Loucy (cell line): ENCODE data around the gene PIGQ.

Experiments used
- H2AFZ ChIP-seq: fragments of 200-600 bp; sonication (generic); 2 replicates; pipeline ENCODE4 v1.6.0; 2016; ENCODE audit warnings: antibody characterized with exemption, mild to moderate bottlenecking, low read length, moderate library complexity
- H3F3A ChIP-seq: fragments of 200-600 bp; 2 replicates; pipeline ENCODE4 v1.6.0; 2016; ENCODE audit warnings: antibody characterized with exemption, low read depth, mild to moderate bottlenecking
- H3K27me3 ChIP-seq: fragments of 200-600 bp; sonication (generic); 2 replicates; pipeline ENCODE4 v1.6.1; 2014; ENCODE audit warnings: low read length, mild to moderate bottlenecking; ENCODE audit not compliant: insufficient read depth, poor library complexity, severe bottlenecking
- H3K36me3 ChIP-seq: fragments of 200-600 bp; sonication (generic); 2 replicates; pipeline ENCODE4 v1.6.1; 2016; ENCODE audit warnings: low read length; ENCODE audit not compliant: insufficient read depth
- H3K4me1 ChIP-seq: fragments of 200-600 bp; sonication (generic); 2 replicates; pipeline ENCODE4 v1.5.1; 2014; ENCODE audit warnings: low read length, mild to moderate bottlenecking; ENCODE audit not compliant: insufficient read depth, poor library complexity, severe bottlenecking
- H3K4me2 ChIP-seq: fragments of 200-600 bp; sonication (generic); 2 replicates; pipeline ENCODE4 v1.6.0; 2014; ENCODE audit warnings: antibody characterized with exemption, low read length, low read depth, mild to moderate bottlenecking; ENCODE audit not compliant: poor library complexity, severe bottlenecking
- H3K4me3 ChIP-seq: fragments of 200-600 bp; sonication (generic); 2 replicates; pipeline ENCODE4 v1.5.1; 2014; ENCODE audit warnings: low read length, mild to moderate bottlenecking, mixed read lengths; ENCODE audit not compliant: poor library complexity, severe bottlenecking
- H3K79me2 ChIP-seq: fragments of 200-600 bp; sonication (generic); 2 replicates; pipeline ENCODE4 v1.6.1; 2014; ENCODE audit warnings: low read length; ENCODE audit not compliant: insufficient read depth
- H3K9ac ChIP-seq: fragments of 200-600 bp; sonication (generic); 2 replicates; pipeline ENCODE4 v1.6.0; 2014; ENCODE audit warnings: mild to moderate bottlenecking, low read depth, low read length, moderate library complexity; ENCODE audit not compliant: poor library complexity, severe bottlenecking
- H3K9me2 ChIP-seq: fragments of 200-600 bp; sonication (generic); replicated peaks from 2 replicates; pipeline ENCODE4 v1.6.1; 2016; ENCODE audit warnings: low read depth, low read length, mixed read lengths
- H3K9me3 ChIP-seq: fragments of 200-600 bp; sonication (generic); 2 replicates; pipeline ENCODE4 v1.6.1; 2014; ENCODE audit warnings: mild to moderate bottlenecking, antibody characterized with exemption, low read length, low read depth; ENCODE audit not compliant: insufficient read depth
- H4K20me1 ChIP-seq: fragments of 200-600 bp; sonication (generic); 2 replicates; pipeline ENCODE4 v1.6.0; 2014; ENCODE audit warnings: antibody characterized with exemption, low read length, mild to moderate bottlenecking; ENCODE audit not compliant: insufficient read depth, poor library complexity, severe bottlenecking
- EZH2phosphoT487 ChIP-seq: fragments of 200-600 bp; IDR thresholded peaks from 2 replicates; pipeline ENCODE4 v1.6.1; 2018; ENCODE audit warnings: antibody characterized with exemption, mild to moderate bottlenecking, moderate library complexity, borderline replicate concordance
- TF ChIP-seq, protein P1 (sequence below): fragments of 200-600 bp; sonication (generic); conservative IDR thresholded peaks from 2 replicates; pipeline ENCODE4 v1.5.1; 2014; ENCODE audit warnings: mild to moderate bottlenecking, antibody characterized with exemption, low read length

Gene PIGQ

DNA sequence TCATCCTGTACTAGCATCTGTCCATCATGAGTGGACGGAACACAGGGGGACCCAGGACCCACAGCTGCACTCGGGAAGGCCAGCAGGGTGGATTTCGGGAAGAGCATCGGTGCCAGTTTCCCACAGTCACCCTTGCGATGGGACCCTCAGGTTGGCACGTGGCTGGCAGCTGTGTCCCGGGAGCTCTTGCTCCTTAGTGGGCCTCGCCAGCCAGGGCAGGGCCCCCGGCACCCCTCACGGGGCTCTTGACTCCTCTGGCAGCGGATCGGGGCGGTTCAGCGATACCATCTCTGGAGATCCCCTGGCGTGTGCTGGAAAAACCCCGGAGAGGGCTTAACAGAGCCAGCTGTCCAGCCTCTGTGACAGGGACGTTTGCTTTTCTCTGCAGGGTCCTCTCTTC lies 33.0 kb upstream of the PIGQ start:
- Histone ChIP-seq H3K36me3 (no peaks in the 10 kb centered on the region), H3F3A (no peaks in the 10 kb centered on the region), H3K27me3 (no peaks in the 10 kb centered on the region), H3K9ac (no peak overlapping the region), H3K79me2 (peaks cover 13% of the 10 kb centered on the region; the same call in 1 of the 2 replicates), H3K9me2 (no peaks in the 10 kb centered on the region), H3K4me2 (no peak overlapping the region), H4K20me1 (peaks cover 4% of the 10 kb centered on the region), H3K9me3 (no peaks in the 10 kb centered on the region), H3K4me1 (no peaks in the 10 kb centered on the region), H2AFZ (no peak overlapping the region), H3K4me3 (no peak overlapping the region)
- TF ChIP-seq EZH2phosphoT487 = no peak
- TF ChIP-seq, protein P1, sequence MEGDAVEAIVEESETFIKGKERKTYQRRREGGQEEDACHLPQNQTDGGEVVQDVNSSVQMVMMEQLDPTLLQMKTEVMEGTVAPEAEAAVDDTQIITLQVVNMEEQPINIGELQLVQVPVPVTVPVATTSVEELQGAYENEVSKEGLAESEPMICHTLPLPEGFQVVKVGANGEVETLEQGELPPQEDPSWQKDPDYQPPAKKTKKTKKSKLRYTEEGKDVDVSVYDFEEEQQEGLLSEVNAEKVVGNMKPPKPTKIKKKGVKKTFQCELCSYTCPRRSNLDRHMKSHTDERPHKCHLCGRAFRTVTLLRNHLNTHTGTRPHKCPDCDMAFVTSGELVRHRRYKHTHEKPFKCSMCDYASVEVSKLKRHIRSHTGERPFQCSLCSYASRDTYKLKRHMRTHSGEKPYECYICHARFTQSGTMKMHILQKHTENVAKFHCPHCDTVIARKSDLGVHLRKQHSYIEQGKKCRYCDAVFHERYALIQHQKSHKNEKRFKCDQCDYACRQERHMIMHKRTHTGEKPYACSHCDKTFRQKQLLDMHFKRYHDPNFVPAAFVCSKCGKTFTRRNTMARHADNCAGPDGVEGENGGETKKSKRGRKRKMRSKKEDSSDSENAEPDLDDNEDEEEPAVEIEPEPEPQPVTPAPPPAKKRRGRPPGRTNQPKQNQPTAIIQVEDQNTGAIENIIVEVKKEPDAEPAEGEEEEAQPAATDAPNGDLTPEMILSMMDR = no peak

DNA sequence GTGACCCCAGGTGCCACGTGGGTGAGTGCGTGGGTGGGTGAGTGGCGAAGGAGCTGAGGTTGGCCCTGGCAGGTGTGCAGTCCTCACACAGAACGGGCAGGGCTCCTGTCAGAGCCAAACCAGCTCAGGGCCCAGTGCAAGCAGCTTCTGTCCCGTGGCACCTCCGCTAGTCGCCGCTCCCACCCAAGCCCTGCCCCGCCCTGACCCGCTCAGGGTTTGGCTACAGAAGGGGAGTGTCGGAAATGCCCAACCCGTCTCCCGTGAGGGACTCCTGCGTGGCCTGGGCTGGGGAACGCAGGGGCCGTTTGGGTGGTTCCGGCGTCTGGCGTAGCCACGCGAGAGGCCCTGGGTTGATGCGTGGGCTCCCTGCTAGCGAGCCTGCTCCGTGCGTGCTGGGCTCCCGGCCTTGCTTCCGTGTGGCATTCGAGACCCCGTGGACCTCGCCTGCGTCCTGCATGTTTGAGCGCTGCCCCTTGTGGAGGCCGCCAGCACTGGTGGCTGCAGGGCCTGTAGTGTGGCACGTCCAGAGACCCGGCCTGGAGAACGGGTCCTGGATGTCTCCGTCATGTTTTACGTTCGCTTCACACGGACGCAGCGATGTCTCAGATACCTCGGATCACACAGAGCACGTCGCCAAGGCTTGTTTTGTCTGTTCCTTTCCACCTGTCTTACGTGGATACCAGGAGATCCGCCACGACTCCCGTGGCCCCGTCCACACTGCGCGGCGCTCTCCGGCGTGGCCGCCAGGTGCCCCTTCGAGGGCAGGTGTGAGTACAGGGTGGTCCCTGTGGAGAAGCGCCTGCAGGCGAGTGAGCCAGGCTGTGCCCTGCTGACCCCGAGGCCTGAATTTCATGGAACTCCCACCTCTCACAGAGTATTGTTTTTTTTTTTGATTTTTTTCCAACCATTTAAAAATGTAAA lies 32.1 kb upstream of the PIGQ start:
- Histone ChIP-seq H4K20me1 (peaks cover 4% of the 10 kb centered on the region), H3K79me2 (peaks cover 8% of the 10 kb centered on the region; the same call in 1 of the 2 replicates), H3K4me3 (no peak overlapping the region), H3K4me1 (no peaks in the 10 kb centered on the region), H3K4me2 (no peak overlapping the region), H3K27me3 (no peaks in the 10 kb centered on the region), H3K9me3 (no peaks in the 10 kb centered on the region), H3K9me2 (no peaks in the 10 kb centered on the region), H2AFZ (no peak overlapping the region), H3K36me3 (no peaks in the 10 kb centered on the region), H3K9ac (no peak overlapping the region), H3F3A (no peaks in the 10 kb centered on the region)
- TF ChIP-seq, protein P1 = no peak
- TF ChIP-seq EZH2phosphoT487 = no peak

DNA sequence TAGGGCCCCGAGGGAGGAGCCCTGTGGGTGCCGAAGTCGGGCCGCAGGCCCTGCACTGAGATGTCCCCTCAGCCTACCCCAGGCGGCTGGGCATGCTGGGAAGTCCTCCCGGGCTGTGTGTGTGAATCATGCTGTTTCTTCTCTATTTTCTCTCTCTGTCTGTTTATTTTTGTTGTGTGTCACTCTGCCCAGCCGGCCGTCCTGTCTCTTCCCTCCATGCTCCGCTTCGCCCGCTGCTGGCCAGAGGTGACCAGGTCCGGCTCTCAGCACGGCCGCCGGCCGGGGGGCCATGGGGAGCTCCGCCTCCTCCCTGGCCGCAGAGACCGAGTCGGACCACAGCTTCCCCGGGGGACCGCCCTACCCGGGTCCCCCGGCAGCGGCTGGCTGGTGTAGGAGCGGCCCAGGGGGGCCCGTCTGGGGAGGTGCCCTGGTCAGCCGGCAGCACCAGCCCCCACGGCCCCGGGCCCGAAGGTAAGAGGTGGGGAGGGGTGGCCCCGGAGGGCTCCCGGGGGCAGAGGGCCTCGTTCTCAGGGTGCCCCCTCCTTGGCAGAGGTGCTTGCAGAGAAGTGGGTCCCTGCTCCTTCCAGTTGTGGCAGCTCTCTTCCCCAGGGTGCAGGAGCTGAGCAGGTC lies 29.8 kb upstream of the PIGQ start:
- Histone ChIP-seq H2AFZ (no peak overlapping the region), H3F3A (no peaks in the 10 kb centered on the region), H3K4me2 (no peak overlapping the region), H3K27me3 (no peaks in the 10 kb centered on the region), H3K4me1 (no peaks in the 10 kb centered on the region), H3K36me3 (no peaks in the 10 kb centered on the region), H3K79me2 (no peaks in the 10 kb centered on the region), H3K9ac (no peak overlapping the region), H3K4me3 (no peak overlapping the region), H3K9me2 (no peaks in the 10 kb centered on the region), H3K9me3 (no peaks in the 10 kb centered on the region), H4K20me1 (no peaks in the 10 kb centered on the region)
- TF ChIP-seq, protein P1 = no peak
- TF ChIP-seq EZH2phosphoT487 = no peak
